ACC112 (cell line): Measurements from ENCODE around the gene ARL4C.

ENCODE experiments used
- H2AFZ ChIP-seq: fragments of 200-600 bp; sonication (generic); one replicate; pipeline ENCODE4 v1.6.0; 2017; ENCODE audit warnings: antibody characterized with exemption, low read length; ENCODE audit not compliant: unreplicated experiment
- H3K27ac ChIP-seq: fragments of 200-600 bp; sonication (generic); 2 replicates; pipeline ENCODE4 v1.5.1; 2014; ENCODE audit warnings: low read depth, mild to moderate bottlenecking, antibody characterized with exemption, low read length, moderate library complexity
- H3K27me3 ChIP-seq: fragments of 200-600 bp; sonication (generic); 2 replicates; pipeline ENCODE4 v1.6.1; 2014; ENCODE audit warnings: mild to moderate bottlenecking, antibody characterized with exemption, low read length, moderate library complexity, mixed read lengths; ENCODE audit not compliant: insufficient read depth
- H3K36me3 ChIP-seq: fragments of 200-600 bp; sonication (generic); 2 replicates; pipeline ENCODE4 v1.6.1; 2016; ENCODE audit warnings: mild to moderate bottlenecking, antibody characterized with exemption, low read length, moderate library complexity, mixed read lengths; ENCODE audit not compliant: insufficient read depth
- H3K4me1 ChIP-seq: fragments of 200-600 bp; sonication (generic); one replicate; pipeline ENCODE4 v1.6.1; 2016; ENCODE audit warnings: low read length, mixed read lengths; ENCODE audit not compliant: insufficient read depth, unreplicated experiment, control insufficient read depth
- H3K4me3 ChIP-seq: fragments of 200-600 bp; sonication (generic); 2 replicates; pipeline ENCODE4 v1.5.1; 2014; ENCODE audit warnings: mild to moderate bottlenecking, low read depth, low read length
- H3K79me2 ChIP-seq: fragments of 200-600 bp; sonication (generic); one replicate; pipeline ENCODE4 v1.6.0; 2016; ENCODE audit warnings: low read length; ENCODE audit not compliant: control insufficient read depth, unreplicated experiment, insufficient read depth

Gene ARL4C

DNA sequence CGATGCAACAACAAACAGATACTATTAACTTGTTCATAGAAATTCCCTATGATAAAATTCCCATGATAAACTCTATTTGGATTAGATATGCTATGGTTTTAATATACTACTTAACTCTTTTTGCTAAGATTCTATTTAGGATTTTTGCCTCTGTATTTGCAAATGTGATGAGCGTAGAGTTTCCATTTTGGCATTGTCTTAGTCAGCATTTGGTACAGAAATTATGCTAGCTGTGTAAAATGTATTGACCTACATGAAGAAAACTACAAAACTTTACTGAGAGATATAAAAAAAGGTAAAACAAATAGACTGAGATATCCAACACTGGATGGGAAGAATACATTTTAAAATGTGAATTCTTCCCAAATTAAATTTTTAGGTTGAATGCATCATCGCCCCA is 29.8 kb upstream of the ARL4C start:
- Histone ChIP-seq H3K79me2 (no peaks in the 10 kb centered on the region), H3K4me3 (no peak overlapping the region), H3K4me1 (no peaks in the 10 kb centered on the region), H3K36me3 (no peaks in the 10 kb centered on the region), H3K27me3 (peaks cover 25% of the 10 kb centered on the region; the same call in 1 of the 2 replicates), H2AFZ (no peak overlapping the region), H3K27ac (no peak overlapping the region)

DNA sequence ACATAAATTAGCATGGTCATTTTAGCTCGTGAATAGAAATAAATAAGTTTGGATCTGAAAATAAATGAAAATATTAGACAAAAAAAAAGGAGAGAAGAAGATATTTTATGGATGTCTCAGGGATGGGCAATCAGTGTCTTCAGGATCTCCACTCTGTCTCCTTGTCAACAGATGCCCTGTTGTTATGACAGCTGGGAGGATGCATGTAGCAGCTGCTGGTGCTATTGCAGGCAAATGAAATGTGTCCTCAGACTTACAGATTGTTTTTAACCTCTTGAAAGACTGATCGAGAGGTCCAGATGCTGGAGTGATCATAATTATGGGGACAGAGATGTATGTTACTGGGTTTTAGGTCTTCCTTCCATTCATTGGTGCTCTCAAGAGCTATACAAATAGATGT is 24.7 kb upstream of the ARL4C start:
- Histone ChIP-seq H3K79me2 (no peaks in the 10 kb centered on the region), H3K36me3 (no peaks in the 10 kb centered on the region), H3K27me3 (peaks cover 2% of the 10 kb centered on the region; the same call in 1 of the 2 replicates), H3K27ac (no peak overlapping the region), H2AFZ (no peak overlapping the region), H3K4me3 (no peak overlapping the region), H3K4me1 (no peaks in the 10 kb centered on the region)

DNA sequence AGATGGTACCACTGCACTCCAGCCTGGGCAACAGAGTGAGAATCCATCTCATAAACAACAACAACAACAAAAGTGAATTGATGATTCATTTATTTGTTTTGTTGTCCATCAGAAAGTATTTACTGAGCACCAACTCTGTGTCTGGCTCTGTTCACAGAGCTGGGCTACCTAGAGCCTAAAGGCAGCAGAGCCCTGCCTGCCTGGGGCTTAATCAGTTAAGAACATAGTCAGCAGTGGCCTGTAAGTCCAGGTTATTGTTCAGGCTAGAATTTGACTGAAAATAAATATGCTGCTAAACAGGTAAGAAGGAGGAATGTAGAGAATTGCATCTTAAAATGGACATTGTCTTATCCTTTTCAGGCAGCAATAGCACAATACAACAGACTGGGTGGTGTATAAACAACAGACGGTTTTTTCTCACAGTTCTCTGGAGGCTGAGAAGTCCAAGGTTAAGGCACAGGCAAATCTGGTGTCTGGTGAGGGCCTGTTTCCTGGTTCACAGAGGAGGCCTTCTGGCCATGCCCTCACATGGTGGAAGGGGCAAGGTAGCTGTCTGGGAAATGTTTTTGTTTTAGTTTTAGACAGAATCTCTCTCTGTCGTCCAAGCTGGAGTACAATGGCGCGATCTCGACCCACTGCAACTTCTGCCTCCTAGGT is 22.2 kb upstream of the ARL4C start:
- Histone ChIP-seq H2AFZ (no peak overlapping the region), H3K27me3 (no peaks in the 10 kb centered on the region; the same call in 1 of the 2 replicates), H3K79me2 (no peaks in the 10 kb centered on the region), H3K4me1 (no peaks in the 10 kb centered on the region), H3K27ac (no peak overlapping the region), H3K36me3 (no peaks in the 10 kb centered on the region), H3K4me3 (no peak overlapping the region)

DNA sequence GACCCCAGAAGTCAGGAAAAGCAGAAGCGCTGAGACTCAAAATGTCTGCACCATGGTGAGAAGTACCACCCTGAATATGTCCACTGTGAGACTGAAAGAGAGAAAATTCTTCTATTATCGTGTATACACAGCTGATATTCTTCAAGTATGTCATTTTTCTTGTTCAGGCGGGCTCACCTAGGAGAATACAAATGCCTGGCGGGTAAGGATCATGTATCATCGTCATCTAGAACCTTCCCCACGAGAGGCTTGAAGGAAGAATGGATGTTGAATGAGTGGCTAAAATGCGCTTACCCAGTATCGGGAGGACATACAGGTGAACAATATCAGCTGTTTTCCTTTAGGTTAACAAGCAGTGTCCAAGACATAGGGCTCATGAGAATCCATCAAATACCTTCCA is 21.1 kb upstream of the ARL4C start:
- H2AFZ ChIP-seq = no peak overlapping the region
- H3K79me2 ChIP-seq = no peaks in the 10 kb centered on the region
- H3K4me3 ChIP-seq = no peak overlapping the region
- H3K4me1 ChIP-seq = no peaks in the 10 kb centered on the region
- no peaks in the 10 kb centered on the region for H3K27me3 ChIP-seq
- H3K36me3 ChIP-seq = no peaks in the 10 kb centered on the region
- H3K27ac ChIP-seq = no peak overlapping the region

DNA sequence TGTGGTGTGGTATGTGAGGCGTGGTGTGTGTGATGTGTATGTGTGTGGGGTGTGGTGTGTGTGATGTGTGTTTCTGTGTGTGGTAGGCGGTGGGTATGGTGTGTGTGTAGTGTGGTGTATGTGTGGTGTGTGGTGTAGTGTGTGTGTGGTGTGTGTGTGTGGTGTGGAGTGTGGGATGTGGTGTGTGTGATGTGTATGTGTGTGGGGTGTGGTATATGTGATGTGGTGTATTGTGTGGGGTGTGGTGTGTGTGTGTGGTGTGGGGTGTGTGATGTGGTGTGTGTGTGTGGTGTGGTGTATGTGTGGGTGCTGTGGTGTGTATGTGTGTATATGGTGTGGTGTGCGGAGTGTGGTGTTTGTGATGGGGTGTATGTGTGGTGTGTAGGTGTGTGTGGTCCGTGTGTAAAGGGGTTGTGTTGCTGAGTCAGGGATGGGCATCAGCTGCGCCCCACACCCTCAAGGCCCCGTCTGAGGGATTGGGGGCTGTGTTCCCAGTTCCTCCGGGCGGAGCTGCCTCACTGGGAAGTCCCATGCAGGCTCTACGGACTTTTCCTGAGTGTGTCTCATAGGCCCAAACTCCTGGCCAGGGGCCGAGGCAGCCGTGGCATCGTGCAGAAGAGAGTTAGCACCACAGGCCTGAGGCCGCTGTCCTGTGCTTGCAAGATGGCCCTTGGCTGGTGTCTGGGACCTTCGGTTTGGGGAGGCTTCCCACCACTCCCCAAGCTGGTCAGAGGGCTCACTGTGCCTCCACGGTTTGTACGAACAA is 18.2 kb upstream of the ARL4C start:
- Histone ChIP-seq H3K4me1 (no peaks in the 10 kb centered on the region), H3K4me3 (no peak overlapping the region), H3K27ac (no peak overlapping the region), H3K36me3 (no peaks in the 10 kb centered on the region), H3K27me3 (peaks cover 13% of the 10 kb centered on the region), H3K79me2 (no peaks in the 10 kb centered on the region), H2AFZ (no peak overlapping the region)

DNA sequence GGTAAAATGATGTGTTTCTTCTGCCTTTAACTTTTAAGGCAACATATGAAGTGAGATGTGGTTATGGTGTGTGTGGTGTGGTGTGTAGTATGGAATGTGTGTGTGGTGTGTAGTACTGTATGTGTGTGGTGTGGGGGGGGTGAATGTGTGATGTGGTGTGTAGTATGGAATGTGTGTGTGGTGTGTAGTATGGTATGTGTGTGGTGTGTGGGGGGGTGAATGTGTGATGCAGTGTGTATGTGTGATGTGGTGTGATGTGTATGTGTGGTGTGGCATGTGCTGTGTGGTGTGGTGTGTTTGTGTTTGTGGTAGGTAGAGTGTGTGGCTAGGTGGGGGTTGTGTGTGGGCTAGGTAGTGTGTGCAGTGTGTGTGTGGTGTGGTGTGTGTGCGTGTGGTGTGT is 17.2 kb upstream of the ARL4C start:
- no peaks in the 10 kb centered on the region for H3K36me3 ChIP-seq
- peaks cover 19% of the 10 kb centered on the region for H3K27me3 ChIP-seq
- no peaks in the 10 kb centered on the region for H3K79me2 ChIP-seq

DNA sequence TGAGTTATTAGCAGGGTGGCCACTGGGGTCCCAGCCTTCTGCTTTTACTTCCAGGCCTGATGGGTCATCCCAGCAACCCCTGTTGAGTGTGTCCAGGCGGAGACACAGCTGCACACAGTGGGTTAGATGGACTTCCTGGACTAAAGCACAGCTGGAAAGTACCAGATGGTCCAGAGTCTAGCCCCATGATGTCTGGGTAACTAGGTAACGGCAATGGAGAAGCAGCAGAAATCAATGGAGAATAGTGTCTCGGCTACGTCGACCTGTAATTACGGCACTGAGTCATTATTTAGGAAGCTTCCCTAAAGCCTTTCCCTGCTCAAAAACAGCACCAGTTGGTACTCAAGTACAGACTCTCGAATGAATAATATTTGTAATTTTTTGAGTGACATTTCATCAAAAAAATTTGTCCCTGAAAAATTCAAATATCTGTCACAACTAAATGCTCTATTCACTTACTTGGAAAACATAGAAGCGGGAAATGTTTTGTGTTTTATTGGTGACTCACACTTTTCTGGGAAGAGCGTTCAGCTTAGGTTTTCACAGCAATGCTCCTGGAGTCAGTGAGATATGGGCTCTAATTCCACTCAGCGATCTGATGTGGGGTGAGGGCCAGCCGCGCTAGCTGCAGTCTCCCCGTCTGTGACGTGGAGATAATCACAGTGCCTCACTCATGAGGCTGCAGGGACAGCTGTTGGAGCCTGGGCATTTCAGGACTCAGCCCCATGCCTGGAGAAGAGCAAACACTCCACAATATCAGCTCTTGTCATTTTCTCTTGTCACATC is 16.2 kb upstream of the ARL4C start:
- Histone ChIP-seq H3K79me2 (no peaks in the 10 kb centered on the region), H3K27ac (no peak overlapping the region), H3K27me3 (peaks cover 24% of the 10 kb centered on the region), H3K4me1 (no peaks in the 10 kb centered on the region), H2AFZ (no peak overlapping the region), H3K4me3 (no peak overlapping the region; the same call in 1 of the 2 replicates), H3K36me3 (no peaks in the 10 kb centered on the region)

More for the DNA sequence above, 17.2 kb upstream of the ARL4C start:
- Histone ChIP-seq H3K4me1 (no peaks in the 10 kb centered on the region), H3K4me3 (no peak overlapping the region), H2AFZ (no peak overlapping the region), H3K27ac (no peak overlapping the region)

DNA sequence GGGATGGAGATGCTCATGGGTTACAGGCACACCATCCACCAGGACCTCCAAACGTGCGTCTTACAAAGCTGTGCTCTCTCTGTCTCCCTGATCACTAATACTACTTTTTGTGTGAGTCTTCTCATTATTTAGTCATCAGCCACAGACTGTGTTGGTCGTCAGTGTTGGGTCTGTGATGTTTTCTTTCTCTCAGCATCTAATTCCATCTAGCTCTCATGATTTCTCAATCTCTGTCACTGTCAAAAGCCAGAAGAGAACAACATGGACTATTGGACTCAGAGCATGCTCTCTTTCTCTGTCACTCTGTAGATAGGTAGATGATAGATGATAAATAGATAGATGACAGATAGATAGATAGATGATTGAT is 6.0 kb upstream of the ARL4C start:
- peaks cover 17% of the 10 kb centered on the region for H3K4me1 ChIP-seq
- no peak overlapping the region for H2AFZ ChIP-seq
- no peaks in the 10 kb centered on the region for H3K79me2 ChIP-seq
- peak overlapping the region; percentile 31; the same call in 1 of the 2 replicates for H3K27ac ChIP-seq
- H3K27me3 ChIP-seq = peaks cover 7% of the 10 kb centered on the region; the same call in 1 of the 2 replicates
- no peaks in the 10 kb centered on the region for H3K36me3 ChIP-seq
- no peak overlapping the region for H3K4me3 ChIP-seq

DNA sequence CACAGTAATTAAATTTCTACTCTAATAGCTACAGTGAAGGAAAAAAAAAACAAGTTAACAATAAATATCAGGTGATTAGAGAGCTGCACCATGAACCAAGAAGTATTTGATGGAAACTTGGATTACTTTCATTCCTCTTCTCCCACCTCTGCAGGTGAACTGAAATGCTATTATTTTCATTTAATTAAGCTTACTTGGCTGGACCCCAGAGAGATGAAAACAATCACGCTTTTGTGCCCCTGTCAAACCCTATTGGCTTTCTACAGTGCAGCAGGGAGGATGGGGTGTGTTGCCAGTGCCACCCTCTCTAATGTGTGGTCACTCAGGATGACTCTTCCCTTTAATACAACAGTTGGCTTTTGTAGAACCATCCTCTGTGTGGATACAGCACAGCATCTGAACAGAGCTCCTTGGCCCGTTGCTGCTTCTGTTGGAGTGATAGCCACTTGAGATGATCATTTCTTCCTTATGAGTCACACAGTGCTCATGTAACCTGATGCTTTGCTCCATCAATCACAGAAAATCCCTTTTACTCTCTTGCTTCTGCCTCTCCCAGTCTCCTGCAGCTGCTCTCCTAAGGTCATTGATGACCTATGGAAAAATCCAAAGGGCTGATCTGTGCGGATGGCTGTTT is 5.5 kb upstream of the ARL4C start:
- peaks cover 17% of the 10 kb centered on the region for H3K4me1 ChIP-seq
- H3K4me3 ChIP-seq = no peak overlapping the region
- H3K79me2 ChIP-seq = no peaks in the 10 kb centered on the region
- H3K36me3 ChIP-seq = no peaks in the 10 kb centered on the region
- peaks cover 6% of the 10 kb centered on the region; the same call in 1 of the 2 replicates for H3K27me3 ChIP-seq
- H2AFZ ChIP-seq = no peak overlapping the region
- H3K27ac ChIP-seq = peak overlapping the region; percentile 31; the same call in 1 of the 2 replicates

DNA sequence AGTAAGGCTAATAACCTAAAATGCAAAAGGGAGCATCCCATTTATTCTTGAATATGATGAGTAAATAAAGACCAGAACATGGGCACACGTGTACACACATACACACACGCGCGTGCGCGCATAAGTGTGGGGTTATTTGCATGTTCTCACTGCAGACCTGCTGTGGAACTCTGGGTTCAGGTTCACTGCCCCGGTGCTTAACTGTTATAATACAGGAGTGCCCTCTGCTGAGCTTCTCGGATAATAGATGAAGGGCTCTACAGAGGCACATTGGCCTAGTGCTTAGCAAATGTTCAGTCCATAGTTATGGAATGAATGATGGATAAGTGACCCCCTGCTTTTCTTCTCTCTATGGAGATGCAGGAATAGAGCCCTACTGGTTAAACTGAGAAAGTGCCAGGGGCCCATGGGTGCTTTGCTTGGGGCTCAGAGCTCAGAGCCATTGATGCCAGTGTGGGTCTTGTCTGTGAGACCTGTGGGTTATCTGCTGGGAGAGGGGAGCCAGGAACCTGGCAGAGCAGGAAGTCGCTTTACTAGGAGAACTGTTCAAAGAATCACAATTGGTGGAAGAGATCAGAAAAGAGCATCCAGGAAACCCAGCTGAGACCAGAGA is 3.6 kb upstream of the ARL4C start:
- Histone ChIP-seq H3K79me2 (no peaks in the 10 kb centered on the region), H2AFZ (no peak overlapping the region), H3K4me3 (no peak overlapping the region), H3K36me3 (no peaks in the 10 kb centered on the region), H3K27me3 (peaks cover 8% of the 10 kb centered on the region), H3K4me1 (peaks cover 17% of the 10 kb centered on the region), H3K27ac (no peak overlapping the region)
